ENCODE data around the gene UFSP2.

GRCh38 chr4:185387957-185388356, 37.8 kb downstream of the UFSP2 start:
- TF ChIP-seq FOXM1 (IDR thresholded peaks at IDR 0.05; ENCODE audit: borderline replicate concordance) (no peak), SP1 (IDR thresholded peaks at IDR 0.05) (no peak), BHLHE40 (IDR thresholded peaks at IDR 0.05; ENCODE audit: borderline replicate concordance) (no peak), TARDBP (IDR thresholded peaks at IDR 0.05) (no peak), SUZ12 (IDR thresholded peaks at IDR 0.05) (no peak), NFRKB (IDR thresholded peaks at IDR 0.05) (no peak), ARNT (IDR thresholded peaks at IDR 0.05) (no peak), PKNOX1 (IDR thresholded peaks at IDR 0.05) (no peak), CTBP1 (IDR thresholded peaks at IDR 0.05; ENCODE audit: borderline replicate concordance) (no peak), HDGF (IDR thresholded peaks at IDR 0.05; ENCODE audit: borderline replicate concordance) (no peak), FOXK2 (IDR thresholded peaks at IDR 0.05) (no peak), FOXA1 (IDR thresholded peaks at IDR 0.05) (no peak), LEF1 (IDR thresholded peaks at IDR 0.05; ENCODE audit: borderline replicate concordance) (no peak)
